ENCODE data around the gene ACYP2.

GRCh38 chr2:54249629-54250028, 134.2 kb downstream of the ACYP2 start:
- no peak for TF ChIP-seq CTCF (IDR thresholded peaks at IDR 0.05)
- TF ChIP-seq POLR2A (IDR thresholded peaks at IDR 0.05) = no peak
